B cell (primary cell): ENCODE measurements around the gene SLC24A3. TPM values are rescaled to one million over a fixed set of nuclear protein-coding genes. Genes with fewer than 3 reads are reported as not detected.

ENCODE experiments used
- ATAC-seq: fragments of 200-7000 bp; cut with Tn5 transposase; one replicate; pipeline ENCODE4 v1.10.0; 2021; ENCODE audit warnings: low read depth, mild to moderate bottlenecking, moderate number of reproducible peaks, moderate library complexity
- CTCF ChIA-PET: fragments of 350-600 bp; sonication (Branson Sonifier 250); formaldehyde crosslinking; loops from one replicate; lab custom pipeline; 2021; ENCODE audit warnings: antibody characterized with exemption, inconsistent platforms; lab: Charles Lee
- POLR2A ChIA-PET: fragments of 350-600 bp; sonication (Branson Sonifier 250); formaldehyde crosslinking; loops from one replicate; lab custom pipeline; 2021; ENCODE audit warnings: antibody characterized with exemption; lab: Charles Lee
- DNase-seq: peaks from one replicate; pipeline ENCODE4 v3.0.0; 2013
- H2AFZ ChIP-seq: 2 replicates; pipeline ENCODE4 v1.6.1; 2012; ENCODE audit warnings: mild to moderate bottlenecking, low read depth, low read length; ENCODE audit not compliant: insufficient read depth, poor library complexity, severe bottlenecking
- H3K27ac ChIP-seq, 2 donors: 1 replicate in 1 of 2; 2 replicates in 1 of 2; pipeline ENCODE4 v1.5.1; 2012 to 2013; ENCODE audit warnings: low read length in 2 of 2, mild to moderate bottlenecking in 2 of 2, moderate library complexity in 1 of 2
- H3K27me3 ChIP-seq, 4 experiments: fragments of 200-600 bp in 1 of 4; sonication (generic) in 1 of 4; replicated peaks in 1 of 4; 1 replicate in 2 of 4; 2 replicates in 2 of 4; pipeline versions ENCODE4 v1.6.1 to v1.7.0; 2013 to 2016; ENCODE audit warnings: low read length in 3 of 4, mild to moderate bottlenecking in 2 of 4, mixed read lengths in 1 of 4, moderate library complexity in 1 of 4; ENCODE audit not compliant: insufficient read depth in 4 of 4, control insufficient read depth in 3 of 4; ENCODE audit errors: control extremely low read depth in 1 of 4
- H3K36me3 ChIP-seq, 2 experiments: replicated peaks in 1 of 2; 1 replicate in 1 of 2; 2 replicates in 1 of 2; pipeline versions ENCODE4 v1.6.1 to v1.7.1; 2013; ENCODE audit warnings: low read length in 1 of 2; ENCODE audit not compliant: insufficient read depth in 2 of 2, control insufficient read depth in 1 of 2; ENCODE audit errors: control extremely low read depth in 1 of 2, extremely low read depth in 1 of 2
- H3K4me1 ChIP-seq, 2 donors: fragments of 200-600 bp in 1 of 2; sonication (generic) in 1 of 2; 1 replicate in 1 of 2; 2 replicates in 1 of 2; pipeline versions ENCODE4 v1.5.1 to v1.6.1; 2013 to 2017; ENCODE audit warnings: low read length in 2 of 2; ENCODE audit not compliant: control insufficient read depth in 2 of 2, insufficient read depth in 2 of 2
- H3K4me2 ChIP-seq: replicated peaks from 2 replicates; pipeline ENCODE3; 2012; ENCODE audit warnings: mild to moderate bottlenecking, low read depth, low read length; ENCODE audit not compliant: poor library complexity, severe bottlenecking
- H3K4me3 ChIP-seq, 5 experiments: fragments of 200-600 bp in 1 of 5; sonication (generic) in 1 of 5; 1 replicate in 3 of 5; 2 replicates in 2 of 5; pipeline versions ENCODE4 v1.5.1 to v1.7.0; 2011 to 2016; ENCODE audit warnings: low read length in 4 of 5, mild to moderate bottlenecking in 4 of 5, low read depth in 2 of 5, control low read depth in 1 of 5, moderate library complexity in 1 of 5; ENCODE audit not compliant: insufficient read depth in 1 of 5; ENCODE audit errors: control extremely low read depth in 1 of 5, extremely low read depth in 1 of 5
- H3K79me2 ChIP-seq: fragments of 200-600 bp; sonication (generic); one replicate; pipeline ENCODE4 v1.6.0; 2016; ENCODE audit warnings: low read length; ENCODE audit not compliant: control insufficient read depth, insufficient read depth
- H3K9ac ChIP-seq: fragments of 200-600 bp; sonication (generic); 2 replicates; pipeline ENCODE4 v1.6.1; 2017; ENCODE audit warnings: mild to moderate bottlenecking, low read length, moderate library complexity
- H3K9me3 ChIP-seq, 3 donors: one replicate each; pipeline versions ENCODE4 v1.6.1 to v1.7.1; 2013; ENCODE audit warnings: low read length in 2 of 3; ENCODE audit not compliant: control insufficient read depth in 2 of 3, insufficient read depth in 1 of 3; ENCODE audit errors: control extremely low read depth in 1 of 3
- H4K20me1 ChIP-seq: 2 replicates; pipeline ENCODE4 v1.6.0; 2012; ENCODE audit warnings: mild to moderate bottlenecking, low read length; ENCODE audit not compliant: insufficient read depth, control insufficient read depth, poor library complexity, severe bottlenecking
- H3K27ac Mint-ChIP-seq: one replicate; pipeline ENCODE4 v1.8.0; 2021; ENCODE audit warnings: mixed read lengths
- H3K27me3 Mint-ChIP-seq: one replicate; pipeline ENCODE4 v1.8.0; 2021; ENCODE audit warnings: mixed read lengths
- H3K4me1 Mint-ChIP-seq: one replicate; pipeline ENCODE4 v1.8.0; 2021; ENCODE audit warnings: mixed read lengths
- H3K4me3 Mint-ChIP-seq: one replicate; pipeline ENCODE4 v1.8.0; 2021; ENCODE audit warnings: mixed read lengths
- H3K9me3 Mint-ChIP-seq: one replicate; pipeline ENCODE4 v1.8.0; 2022; ENCODE audit warnings: mixed read lengths; ENCODE audit not compliant: insufficient read depth
- EZH2 ChIP-seq: IDR thresholded peaks from 2 replicates; pipeline ENCODE4 v1.6.1; 2012; ENCODE audit warnings: borderline replicate concordance, low read depth, mild to moderate bottlenecking, moderate library complexity, low read length; ENCODE audit not compliant: insufficient read depth, poor library complexity, severe bottlenecking
- WGBS: methylation state at CpG from one replicate; pipeline ENCODE4 v1.1.5; 2013; ENCODE audit warnings: missing lambda C conversion rate; ENCODE audit not compliant: insufficient coverage; 5-methylcytosine and 5-hydroxymethylcytosine counted together
- intact Hi-C: fragments of 100-400 bp; cut with micrococcal nuclease; formaldehyde crosslinking; loops from one replicate; pipeline ENCODE4 v1.10.0; 2022
- polyA plus RNA-seq: library from polyadenylated mRNA; depleted of rRNA; stranded (reverse); fragments of >200 nt; gene quantifications from 2 replicates; pipeline ENCODE4 v1.2.3, GENCODE V29; 2012
- total RNA-seq, 2 donors: library from RNA; stranded (reverse); fragments of 120-200 nt in 1 of 2; gene quantifications; 1 replicate in 1 of 2; 2 replicates in 1 of 2; pipeline versions ENCODE4 v1.2.3 to v1.2.4, GENCODE V29; 2013 to 2022
- TF ChIP-seq, protein P1 (sequence below): fragments of 200-600 bp; IDR thresholded peaks from one replicate; pipeline ENCODE4 v1.8.0; 2022; ENCODE audit warnings: antibody characterized with exemption, mild to moderate bottlenecking

The SLC24A3 gene
- total and polyA plus RNA-seq, 2 donors (not counting 1 experiment from before 2014, with no cell fraction given), result not detected

- DNase-seq (no peak), ATAC-seq (no peak)
- Histone ChIP-seq H3K4me3 (no peak overlapping the region), H2AFZ (no peak overlapping the region), H3K9me3 (no peaks in the 10 kb centered on the region), H3K36me3 (no peaks in the 10 kb centered on the region), H3K4me1 (no peaks in the 10 kb centered on the region), H3K9ac (no peak overlapping the region), H3K27ac (no peak overlapping the region), H3K4me2 (no peak overlapping the region), H3K27me3 (peaks cover 0 to 3% (median 0%) of the 10 kb centered on the region in 4 experiments), H3K79me2 (no peaks in the 10 kb centered on the region), H4K20me1 (no peaks in the 10 kb centered on the region)
- no peak overlapping the region for H3K4me3 Mint-ChIP-seq
- 13% methylated on average over 4 of the region's 6 CpGs for WGBS
- H3K27me3 Mint-ChIP-seq, result peaks cover 9% of the 10 kb centered on the region
- TF ChIP-seq EZH2, result no peak
- intact Hi-C loops, result no loop called here
- no peaks in the 10 kb centered on the region for H3K4me1 Mint-ChIP-seq
- CTCF ChIA-PET, result no interaction called here
- no peaks in the 10 kb centered on the region for H3K9me3 Mint-ChIP-seq
- H3K27ac Mint-ChIP-seq, result no peak overlapping the region
- POLR2A ChIA-PET, result no interaction called here
These were observed 163.0 kb downstream of the SLC24A3 start for GRCh38 chr20:19375395-19375794.

DNA sequence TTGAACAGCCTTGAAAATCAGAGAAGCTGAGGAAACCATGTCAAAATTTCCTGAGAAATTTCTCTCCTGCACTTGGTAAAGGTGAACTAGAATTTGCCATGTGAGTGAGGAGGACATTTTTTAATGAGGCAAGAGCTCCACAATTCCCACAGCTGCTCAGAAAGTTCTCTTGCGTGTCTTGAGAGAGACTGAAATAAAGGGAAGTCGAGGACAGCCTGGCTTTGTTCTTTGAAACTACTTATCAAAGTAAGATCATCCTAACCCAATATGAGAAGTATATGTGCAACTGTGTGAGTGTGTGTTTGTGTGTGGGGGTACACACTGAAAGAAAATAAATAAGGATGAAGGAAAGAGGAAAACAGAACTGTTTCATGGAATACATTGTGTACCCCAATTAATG is 163.4 kb downstream of the SLC24A3 start:
- Histone ChIP-seq H3K4me2 (no peak overlapping the region), H3K9ac (no peak overlapping the region), H3K27ac (no peak overlapping the region), H3K9me3 (no peaks in the 10 kb centered on the region), H3K27me3 (peaks cover 0 to 3% (median 0%) of the 10 kb centered on the region in 4 experiments), H3K4me3 (no peak overlapping the region), H3K4me1 (no peaks in the 10 kb centered on the region), H2AFZ (no peak overlapping the region), H3K36me3 (no peaks in the 10 kb centered on the region), H3K79me2 (no peaks in the 10 kb centered on the region), H4K20me1 (no peaks in the 10 kb centered on the region)
- ChIA-PET POLR2A (no interaction called here), CTCF (no interaction called here)
- TF ChIP-seq, protein P1, sequence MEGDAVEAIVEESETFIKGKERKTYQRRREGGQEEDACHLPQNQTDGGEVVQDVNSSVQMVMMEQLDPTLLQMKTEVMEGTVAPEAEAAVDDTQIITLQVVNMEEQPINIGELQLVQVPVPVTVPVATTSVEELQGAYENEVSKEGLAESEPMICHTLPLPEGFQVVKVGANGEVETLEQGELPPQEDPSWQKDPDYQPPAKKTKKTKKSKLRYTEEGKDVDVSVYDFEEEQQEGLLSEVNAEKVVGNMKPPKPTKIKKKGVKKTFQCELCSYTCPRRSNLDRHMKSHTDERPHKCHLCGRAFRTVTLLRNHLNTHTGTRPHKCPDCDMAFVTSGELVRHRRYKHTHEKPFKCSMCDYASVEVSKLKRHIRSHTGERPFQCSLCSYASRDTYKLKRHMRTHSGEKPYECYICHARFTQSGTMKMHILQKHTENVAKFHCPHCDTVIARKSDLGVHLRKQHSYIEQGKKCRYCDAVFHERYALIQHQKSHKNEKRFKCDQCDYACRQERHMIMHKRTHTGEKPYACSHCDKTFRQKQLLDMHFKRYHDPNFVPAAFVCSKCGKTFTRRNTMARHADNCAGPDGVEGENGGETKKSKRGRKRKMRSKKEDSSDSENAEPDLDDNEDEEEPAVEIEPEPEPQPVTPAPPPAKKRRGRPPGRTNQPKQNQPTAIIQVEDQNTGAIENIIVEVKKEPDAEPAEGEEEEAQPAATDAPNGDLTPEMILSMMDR, result no peak
- no peak for TF ChIP-seq EZH2
- no CpG with 5 or more reads among the region's 2 CpGs for WGBS
- Mint-ChIP-seq H3K9me3 (no peaks in the 10 kb centered on the region), H3K4me3 (no peak overlapping the region), H3K27ac (no peak overlapping the region), H3K27me3 (peaks cover 9% of the 10 kb centered on the region), H3K4me1 (no peaks in the 10 kb centered on the region)
- ATAC-seq, result no peak
- intact Hi-C loops, result no loop called here
- DNase-seq, result no peak
